ENCODE results near the gene THADA.

The THADA gene

GRCh38 chr2:43438858-43439655, 156.8 kb downstream of the THADA start:
- no peak for DNase-seq

- DNase-seq: no peak
Observed at GRCh38 chr2:43438342-43438741, 157.5 kb downstream of the THADA start.

- no peak for DNase-seq
Observed at GRCh38 chr2:43437363-43437762, 158.5 kb downstream of the THADA start.

GRCh38 chr2:43436431-43436830, 159.4 kb downstream of the THADA start:
- DNase-seq: no peak

- no peak for DNase-seq
Observed at GRCh38 chr2:43435746-43436145, 160.1 kb downstream of the THADA start.

GRCh38 chr2:43430489-43430888, 165.3 kb downstream of the THADA start:
- no peak for DNase-seq

GRCh38 chr2:43429369-43429768, 166.5 kb downstream of the THADA start:
- DNase-seq: no peak

- DNase-seq: no peak
Observed at GRCh38 chr2:43427032-43427424, 168.8 kb downstream of the THADA start.

GRCh38 chr2:43426305-43427031, 169.4 kb downstream of the THADA start:
- peak; percentile 70 for DNase-seq

GRCh38 chr2:43425659-43426058, 170.2 kb downstream of the THADA start:
- peak; percentile 15 for DNase-seq

GRCh38 chr2:43424262-43425207, 171.3 kb downstream of the THADA start:
- DNase-seq: no peak

- no peak for DNase-seq
Observed at GRCh38 chr2:43423941-43424261, 171.9 kb downstream of the THADA start.

- no peak for DNase-seq
Observed at GRCh38 chr2:43421194-43421593, 174.6 kb downstream of the THADA start.

- DNase-seq: no peak
Observed at GRCh38 chr2:43420389-43420801, 175.4 kb downstream of the THADA start.

- no peak for DNase-seq
Observed at GRCh38 chr2:43419876-43420275, 176.0 kb downstream of the THADA start.

GRCh38 chr2:43419243-43419642, 176.6 kb downstream of the THADA start:
- DNase-seq: no peak

- no peak for DNase-seq
Observed at GRCh38 chr2:43418680-43419079, 177.2 kb downstream of the THADA start.

GRCh38 chr2:43417300-43417699, 178.5 kb downstream of the THADA start:
- no peak for DNase-seq

GRCh38 chr2:43415592-43415991, 180.2 kb downstream of the THADA start:
- no peak for DNase-seq

- DNase-seq: no peak
Observed at GRCh38 chr2:43414586-43415135, 181.2 kb downstream of the THADA start.

GRCh38 chr2:43414033-43414432, 181.8 kb downstream of the THADA start:
- DNase-seq: no peak

- no peak for DNase-seq
Observed at GRCh38 chr2:43412114-43412753, 183.6 kb downstream of the THADA start.

Measured in GDM1 (cell line).